ENCODE results near the gene PLA2G4B.

PLA2G4B gene

GRCh38 chr15:41870689-41871081 lies 32.0 kb downstream of the PLA2G4B start:
- H3K4me3 ChIP-seq (replicated peaks; ENCODE audit: low read depth, low read length), result no peak overlapping the region
- DNase-seq (ENCODE audit: extremely low read depth, insufficient read length), result no peak

GRCh38 chr15:41871175-41871905 lies 32.7 kb downstream of the PLA2G4B start:
- no peak for TF ChIP-seq CTCF (IDR thresholded peaks at IDR 0.05; ENCODE audit: insufficient read depth, low read length, poor library complexity, severe bottlenecking)
- H3K4me3 ChIP-seq (replicated peaks; ENCODE audit: low read depth, low read length), result no peak overlapping the region
- peaks cover 3% of the 10 kb centered on the region for H3K27me3 ChIP-seq (replicated peaks; ENCODE audit: control insufficient read depth, insufficient read depth, low read length)
- H3K36me3 ChIP-seq (ENCODE audit: control insufficient read depth, insufficient read depth, low read length), result no peaks in the 10 kb centered on the region
- no peak for DNase-seq (ENCODE audit: extremely low read depth, insufficient read length)

More at GRCh38 chr15:41870689-41871081, 32.0 kb downstream of the PLA2G4B start:
- Histone ChIP-seq H3K36me3 (ENCODE audit: control insufficient read depth, insufficient read depth, low read length) (no peaks in the 10 kb centered on the region), H3K27me3 (replicated peaks; ENCODE audit: control insufficient read depth, insufficient read depth, low read length) (peaks cover 1% of the 10 kb centered on the region; the same call in 1 of the 2 replicates)
- no peak for TF ChIP-seq CTCF (IDR thresholded peaks at IDR 0.05; ENCODE audit: insufficient read depth, low read length, poor library complexity, severe bottlenecking)

- Histone ChIP-seq H3K36me3 (ENCODE audit: control insufficient read depth, insufficient read depth, low read length) (no peaks in the 10 kb centered on the region), H3K4me3 (replicated peaks; ENCODE audit: low read depth, low read length) (no peak overlapping the region), H3K27me3 (replicated peaks; ENCODE audit: control insufficient read depth, insufficient read depth, low read length) (peaks cover 3% of the 10 kb centered on the region)
- no peak for DNase-seq (ENCODE audit: extremely low read depth, insufficient read length)
- no peak for TF ChIP-seq CTCF (IDR thresholded peaks at IDR 0.05; ENCODE audit: insufficient read depth, low read length, poor library complexity, severe bottlenecking)
Observed at GRCh38 chr15:41872166-41872747, 33.6 kb downstream of the PLA2G4B start.

- Histone ChIP-seq H3K4me3 (replicated peaks; ENCODE audit: low read depth, low read length) (no peak overlapping the region), H3K27me3 (replicated peaks; ENCODE audit: control insufficient read depth, insufficient read depth, low read length) (peaks cover 3% of the 10 kb centered on the region), H3K36me3 (ENCODE audit: control insufficient read depth, insufficient read depth, low read length) (no peaks in the 10 kb centered on the region)
- no peak for DNase-seq (ENCODE audit: extremely low read depth, insufficient read length)
- no peak for TF ChIP-seq CTCF (IDR thresholded peaks at IDR 0.05; ENCODE audit: insufficient read depth, low read length, poor library complexity, severe bottlenecking)
Observed at GRCh38 chr15:41873711-41874110, 35.1 kb downstream of the PLA2G4B start.

- Histone ChIP-seq H3K4me3 (replicated peaks; ENCODE audit: low read depth, low read length) (no peak overlapping the region), H3K36me3 (ENCODE audit: control insufficient read depth, insufficient read depth, low read length) (no peaks in the 10 kb centered on the region), H3K27me3 (replicated peaks; ENCODE audit: control insufficient read depth, insufficient read depth, low read length) (peaks cover 4% of the 10 kb centered on the region)
- TF ChIP-seq CTCF (IDR thresholded peaks at IDR 0.05; ENCODE audit: insufficient read depth, low read length, poor library complexity, severe bottlenecking), result no peak
- DNase-seq (ENCODE audit: extremely low read depth, insufficient read length), result no peak
Observed at GRCh38 chr15:41874736-41875135, 36.1 kb downstream of the PLA2G4B start.
